ENCODE data around the gene HCRT.

HCRT gene

GRCh38 chr17:42177684-42178083 lies 7.6 kb downstream of the HCRT start:
- Histone ChIP-seq H3K4me1 (ENCODE audit: control insufficient read depth, insufficient read depth, low read length) (peaks cover 2% of the 10 kb centered on the region; the same call in 1 of the 2 replicates), H3K9me3 (ENCODE audit: control insufficient read depth, insufficient read depth, low read depth, low read length) (no peaks in the 10 kb centered on the region), H3K27me3 (ENCODE audit: control insufficient read depth, insufficient read depth, low read length) (peaks cover 59% of the 10 kb centered on the region), H3K36me3 (ENCODE audit: control insufficient read depth, insufficient read depth, low read length) (no peaks in the 10 kb centered on the region), H3K9ac (ENCODE audit: low read length) (no peak overlapping the region), H3K4me3 (ENCODE audit: low read depth, low read length) (no peak overlapping the region), H3K27ac (ENCODE audit: low read depth, low read length) (no peak overlapping the region)

GRCh38 chr17:42174126-42174783 lies 11.0 kb downstream of the HCRT start:
- H3K36me3 ChIP-seq (ENCODE audit: control insufficient read depth, insufficient read depth, low read length), result no peaks in the 10 kb centered on the region
- H3K9me3 ChIP-seq (ENCODE audit: control insufficient read depth, insufficient read depth, low read depth, low read length), result no peaks in the 10 kb centered on the region
- no peaks in the 10 kb centered on the region for H3K4me1 ChIP-seq (ENCODE audit: control insufficient read depth, insufficient read depth, low read length)
- H3K9ac ChIP-seq (ENCODE audit: low read length), result no peak overlapping the region
- H3K27me3 ChIP-seq (ENCODE audit: control insufficient read depth, insufficient read depth, low read length), result peaks cover 26% of the 10 kb centered on the region; the same call in 1 of the 2 replicates
- no peak overlapping the region for H3K27ac ChIP-seq (ENCODE audit: low read depth, low read length)
- H3K4me3 ChIP-seq (ENCODE audit: low read depth, low read length), result no peak overlapping the region

DNA sequence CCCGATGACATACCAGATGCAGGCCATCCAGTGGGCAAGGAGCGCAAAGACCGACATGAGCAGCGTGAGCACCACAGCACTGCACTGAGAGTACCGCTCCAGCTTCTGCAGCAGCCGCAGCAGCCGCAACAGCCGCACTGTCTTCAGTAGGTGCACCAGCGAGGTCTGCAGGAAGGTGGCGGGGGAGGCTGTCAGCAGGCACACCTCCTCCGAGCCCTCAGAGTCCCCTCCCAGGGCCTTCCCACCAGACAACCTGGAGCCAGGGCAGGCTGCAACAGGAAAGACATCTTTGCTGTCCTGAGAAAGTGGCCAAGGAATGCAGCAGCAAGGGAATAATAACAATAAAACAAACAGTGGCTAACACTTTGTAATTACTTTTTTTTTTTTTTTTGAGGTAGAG lies 13.4 kb downstream of the HCRT start:
- H3K27me3 ChIP-seq (ENCODE audit: control insufficient read depth, insufficient read depth, low read length), result peaks cover 8% of the 10 kb centered on the region; the same call in 1 of the 2 replicates
- H3K27ac ChIP-seq (ENCODE audit: low read depth, low read length), result no peak overlapping the region
- H3K4me1 ChIP-seq (ENCODE audit: control insufficient read depth, insufficient read depth, low read length), result no peaks in the 10 kb centered on the region
- no peak overlapping the region for H3K4me3 ChIP-seq (ENCODE audit: low read depth, low read length)
- no peaks in the 10 kb centered on the region for H3K36me3 ChIP-seq (ENCODE audit: control insufficient read depth, insufficient read depth, low read length)
- H3K9me3 ChIP-seq (ENCODE audit: control insufficient read depth, insufficient read depth, low read depth, low read length), result no peaks in the 10 kb centered on the region
- H3K9ac ChIP-seq (ENCODE audit: low read length), result no peak overlapping the region

- Histone ChIP-seq H3K4me1 (ENCODE audit: control insufficient read depth, insufficient read depth, low read length) (no peaks in the 10 kb centered on the region), H3K4me3 (ENCODE audit: low read depth, low read length) (no peak overlapping the region), H3K27ac (ENCODE audit: low read depth, low read length) (no peak overlapping the region), H3K9me3 (ENCODE audit: control insufficient read depth, insufficient read depth, low read depth, low read length) (no peaks in the 10 kb centered on the region), H3K9ac (ENCODE audit: low read length) (no peak overlapping the region), H3K36me3 (ENCODE audit: control insufficient read depth, insufficient read depth, low read length) (no peaks in the 10 kb centered on the region), H3K27me3 (ENCODE audit: control insufficient read depth, insufficient read depth, low read length) (no peaks in the 10 kb centered on the region; the same call in 1 of the 2 replicates)
Observed at GRCh38 chr17:42169351-42169750, 15.9 kb downstream of the HCRT start.

GRCh38 chr17:42167807-42168206 lies 17.4 kb downstream of the HCRT start:
- no peak overlapping the region for H3K4me3 ChIP-seq (ENCODE audit: low read depth, low read length)
- H3K36me3 ChIP-seq (ENCODE audit: control insufficient read depth, insufficient read depth, low read length), result no peaks in the 10 kb centered on the region
- H3K27me3 ChIP-seq (ENCODE audit: control insufficient read depth, insufficient read depth, low read length), result no peaks in the 10 kb centered on the region; the same call in 1 of the 2 replicates
- no peak overlapping the region for H3K27ac ChIP-seq (ENCODE audit: low read depth, low read length)
- no peaks in the 10 kb centered on the region for H3K9me3 ChIP-seq (ENCODE audit: control insufficient read depth, insufficient read depth, low read depth, low read length)
- H3K9ac ChIP-seq (ENCODE audit: low read length), result no peak overlapping the region
- H3K4me1 ChIP-seq (ENCODE audit: control insufficient read depth, insufficient read depth, low read length), result 0 out of 2 replicates have a peak, but pooled peaks cover 4% of the 10 kb centered on the region

GRCh38 chr17:42166196-42166763 lies 19.0 kb downstream of the HCRT start:
- Histone ChIP-seq H3K9me3 (ENCODE audit: control insufficient read depth, insufficient read depth, low read depth, low read length) (no peaks in the 10 kb centered on the region), H3K4me1 (ENCODE audit: control insufficient read depth, insufficient read depth, low read length) (peaks cover 7% of the 10 kb centered on the region; the same call in 1 of the 2 replicates), H3K36me3 (ENCODE audit: control insufficient read depth, insufficient read depth, low read length) (no peaks in the 10 kb centered on the region), H3K27ac (ENCODE audit: low read depth, low read length) (no peak overlapping the region), H3K27me3 (ENCODE audit: control insufficient read depth, insufficient read depth, low read length) (no peaks in the 10 kb centered on the region), H3K4me3 (ENCODE audit: low read depth, low read length) (no peak overlapping the region), H3K9ac (ENCODE audit: low read length) (no peak overlapping the region)

GRCh38 chr17:42165751-42166150 lies 19.5 kb downstream of the HCRT start:
- Histone ChIP-seq H3K4me3 (ENCODE audit: low read depth, low read length) (no peak overlapping the region), H3K4me1 (ENCODE audit: control insufficient read depth, insufficient read depth, low read length) (peaks cover 7% of the 10 kb centered on the region; the same call in 1 of the 2 replicates), H3K27ac (ENCODE audit: low read depth, low read length) (no peak overlapping the region), H3K36me3 (ENCODE audit: control insufficient read depth, insufficient read depth, low read length) (no peaks in the 10 kb centered on the region), H3K27me3 (ENCODE audit: control insufficient read depth, insufficient read depth, low read length) (no peaks in the 10 kb centered on the region), H3K9ac (ENCODE audit: low read length) (no peak overlapping the region), H3K9me3 (ENCODE audit: control insufficient read depth, insufficient read depth, low read depth, low read length) (no peaks in the 10 kb centered on the region)

DNA sequence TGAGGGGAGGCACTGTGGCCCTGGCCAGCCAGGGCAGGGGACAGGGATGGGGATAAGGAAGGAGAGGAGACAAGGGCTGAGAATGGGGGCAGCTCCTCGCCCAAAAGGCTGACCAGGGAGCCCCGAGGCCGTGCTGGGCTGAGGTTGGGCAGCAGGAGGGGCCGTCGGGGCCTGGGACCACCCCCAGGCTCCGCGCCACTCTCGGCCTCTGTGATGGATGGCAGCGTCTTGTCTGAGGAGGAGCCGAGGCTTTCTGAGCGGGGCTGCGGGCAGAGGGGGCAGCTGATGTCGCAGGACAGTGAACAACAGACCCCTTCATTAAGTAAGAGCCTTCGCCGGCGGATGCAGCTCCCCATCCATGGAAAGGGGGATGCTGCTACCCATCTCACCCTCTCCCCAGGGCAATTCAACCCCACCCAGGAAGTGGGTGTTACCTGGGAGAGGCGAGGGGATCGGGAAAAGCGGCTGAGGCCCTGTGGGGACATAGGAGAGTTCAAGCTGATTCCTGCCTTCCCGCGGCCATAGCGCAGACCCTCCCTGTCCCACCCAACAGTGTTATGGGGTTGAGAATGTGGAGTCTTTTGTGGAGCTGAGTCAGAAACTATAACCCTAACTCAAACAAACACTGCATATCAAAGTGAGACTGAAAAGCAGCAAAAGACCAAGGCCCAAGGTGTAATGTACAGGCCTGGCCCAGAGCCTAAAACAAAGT lies 21.4 kb downstream of the HCRT start:
- Histone ChIP-seq H3K36me3 (ENCODE audit: control insufficient read depth, insufficient read depth, low read length) (no peaks in the 10 kb centered on the region), H3K9ac (ENCODE audit: low read length) (no peak overlapping the region), H3K27me3 (ENCODE audit: control insufficient read depth, insufficient read depth, low read length) (no peaks in the 10 kb centered on the region), H3K4me1 (ENCODE audit: control insufficient read depth, insufficient read depth, low read length) (peaks cover 7% of the 10 kb centered on the region; the same call in 1 of the 2 replicates), H3K27ac (ENCODE audit: low read depth, low read length) (no peak overlapping the region), H3K9me3 (ENCODE audit: control insufficient read depth, insufficient read depth, low read depth, low read length) (no peaks in the 10 kb centered on the region), H3K4me3 (ENCODE audit: low read depth, low read length) (no peak overlapping the region)

GRCh38 chr17:42163113-42163512 lies 22.1 kb downstream of the HCRT start:
- no peaks in the 10 kb centered on the region for H3K36me3 ChIP-seq (ENCODE audit: control insufficient read depth, insufficient read depth, low read length)
- no peak overlapping the region for H3K27ac ChIP-seq (ENCODE audit: low read depth, low read length)
- H3K4me1 ChIP-seq (ENCODE audit: control insufficient read depth, insufficient read depth, low read length), result peaks cover 7% of the 10 kb centered on the region; the same call in 1 of the 2 replicates
- H3K27me3 ChIP-seq (ENCODE audit: control insufficient read depth, insufficient read depth, low read length), result no peaks in the 10 kb centered on the region
- no peak overlapping the region for H3K9ac ChIP-seq (ENCODE audit: low read length)
- H3K4me3 ChIP-seq (ENCODE audit: low read depth, low read length), result no peak overlapping the region
- H3K9me3 ChIP-seq (ENCODE audit: control insufficient read depth, insufficient read depth, low read depth, low read length), result no peaks in the 10 kb centered on the region

DNA sequence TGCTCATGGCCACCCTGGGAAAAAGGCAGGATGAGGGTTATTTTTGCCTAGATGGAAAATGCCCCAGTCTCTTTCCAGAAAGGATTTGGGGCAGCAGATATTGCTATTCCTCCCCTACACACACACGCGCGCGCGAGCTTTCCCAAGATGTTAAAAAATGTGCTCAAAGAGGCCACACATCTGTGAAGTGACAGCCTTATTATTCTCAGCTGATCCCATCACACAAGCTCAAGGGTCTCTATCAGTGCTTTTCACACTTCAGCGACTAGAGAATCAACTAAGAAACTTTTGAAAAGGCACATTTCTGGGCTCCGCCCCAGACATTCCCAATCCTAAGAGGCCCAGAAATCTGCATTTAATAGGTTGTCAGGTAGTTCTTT lies 24.7 kb downstream of the HCRT start:
- Histone ChIP-seq H3K4me3 (ENCODE audit: low read depth, low read length) (no peak overlapping the region), H3K27me3 (ENCODE audit: control insufficient read depth, insufficient read depth, low read length) (no peaks in the 10 kb centered on the region), H3K27ac (ENCODE audit: low read depth, low read length) (no peak overlapping the region), H3K4me1 (ENCODE audit: control insufficient read depth, insufficient read depth, low read length) (peaks cover 15% of the 10 kb centered on the region; the same call in 1 of the 2 replicates), H3K9me3 (ENCODE audit: control insufficient read depth, insufficient read depth, low read depth, low read length) (no peaks in the 10 kb centered on the region), H3K36me3 (ENCODE audit: control insufficient read depth, insufficient read depth, low read length) (no peaks in the 10 kb centered on the region), H3K9ac (ENCODE audit: low read length) (no peak overlapping the region)

All from HUES6 (cell line).